OCI-LY1 (cell line): Measurements from ENCODE around the gene MPST.

Experiments
- H2AFZ ChIP-seq: fragments of 200-600 bp; sonication (generic), shearing (Covaris generic); 2 replicates; pipeline ENCODE4 v1.6.0; 2014; ENCODE audit warnings: antibody characterized with exemption, mild to moderate bottlenecking, low read length
- H3F3A ChIP-seq: fragments of 200-600 bp; sonication (generic), shearing (Covaris generic); 2 replicates; pipeline ENCODE4 v1.6.0; 2014; ENCODE audit warnings: mild to moderate bottlenecking, antibody characterized with exemption, low read length, moderate library complexity; ENCODE audit not compliant: insufficient read depth
- H3K27ac ChIP-seq: fragments of 200-600 bp; sonication (generic); 2 replicates; pipeline ENCODE4 v1.5.1; 2014; ENCODE audit warnings: low read length, mixed run types, mild to moderate bottlenecking, low read depth; ENCODE audit not compliant: poor library complexity, severe bottlenecking
- H3K27me3 ChIP-seq: fragments of 200-600 bp; sonication (generic); 2 replicates; pipeline ENCODE4 v1.6.0; 2014; ENCODE audit warnings: antibody characterized with exemption, mild to moderate bottlenecking, low read length, moderate library complexity; ENCODE audit not compliant: insufficient read depth
- H3K36me3 ChIP-seq: fragments of 200-600 bp; sonication (generic); 2 replicates; pipeline ENCODE4 v1.6.1; 2014; ENCODE audit warnings: mild to moderate bottlenecking, antibody characterized with exemption, low read length, moderate library complexity, mixed read lengths; ENCODE audit not compliant: insufficient read depth
- H3K4me1 ChIP-seq: fragments of 200-600 bp; sonication (generic); 2 replicates; pipeline ENCODE4 v1.5.1; 2014; ENCODE audit warnings: mild to moderate bottlenecking, low read length, moderate library complexity; ENCODE audit not compliant: insufficient read depth, severe bottlenecking
- H3K4me2 ChIP-seq: fragments of 200-600 bp; sonication (generic), shearing (Covaris generic); 2 replicates; pipeline ENCODE4 v1.6.1; 2014; ENCODE audit warnings: low read length
- H3K4me3 ChIP-seq: fragments of 200-600 bp; sonication (generic); 2 replicates; pipeline ENCODE4 v1.5.1; 2014; ENCODE audit warnings: low read length, low read depth, mild to moderate bottlenecking, mixed read lengths; ENCODE audit not compliant: poor library complexity, severe bottlenecking
- H3K79me2 ChIP-seq: fragments of 200-600 bp; shearing (Covaris generic); 2 replicates; pipeline ENCODE4 v1.6.1; 2016; ENCODE audit warnings: mixed run types, low read length, mixed read lengths; ENCODE audit not compliant: insufficient read depth
- H3K9ac ChIP-seq: fragments of 200-600 bp; sonication (generic), shearing (Covaris generic); 2 replicates; pipeline ENCODE4 v1.6.1; 2014; ENCODE audit warnings: mild to moderate bottlenecking, low read length, mixed read lengths
- H3K9me2 ChIP-seq: fragments of 200-600 bp; sonication (generic), shearing (Covaris generic); 2 replicates; pipeline ENCODE4 v1.6.1; 2014; ENCODE audit warnings: low read depth, mild to moderate bottlenecking, low read length, mixed read lengths
- H3K9me3 ChIP-seq: fragments of 200-600 bp; shearing (Covaris generic); 2 replicates; pipeline ENCODE4 v1.6.1; 2014; ENCODE audit warnings: low read length, mixed read lengths
- H4K20me1 ChIP-seq: fragments of 200-600 bp; sonication (generic), shearing (Covaris generic); 2 replicates; pipeline ENCODE4 v1.6.0; 2016; ENCODE audit warnings: mild to moderate bottlenecking, low read length; ENCODE audit not compliant: insufficient read depth
- CTCF ChIP-seq: fragments of 200-600 bp; sonication (generic), shearing (Covaris generic); IDR thresholded peaks from 2 replicates; pipeline ENCODE4 v1.5.1; 2017; ENCODE audit warnings: mild to moderate bottlenecking, antibody characterized with exemption, low read length, moderate library complexity, mixed read lengths
- EZH2 ChIP-seq: fragments of 200-600 bp; sonication (generic), shearing (Covaris generic); IDR thresholded peaks from 2 replicates; pipeline ENCODE4 v1.8.0; 2017; ENCODE audit warnings: borderline replicate concordance, mixed run types, mild to moderate bottlenecking, antibody characterized with exemption, low read length, moderate library complexity, mixed read lengths

MPST gene

GRCh38 chr22:37057226-37057625 lies 37.7 kb downstream of the MPST start:
- no peak for TF ChIP-seq CTCF
- no peak for TF ChIP-seq EZH2
- Histone ChIP-seq H3K27me3 (peaks cover 12% of the 10 kb centered on the region; the same call in 1 of the 2 replicates), H4K20me1 (no peaks in the 10 kb centered on the region), H2AFZ (no peak overlapping the region), H3K36me3 (no peaks in the 10 kb centered on the region), H3K9ac (no peak overlapping the region), H3K4me2 (no peak overlapping the region), H3K4me3 (no peak overlapping the region), H3F3A (no peaks in the 10 kb centered on the region), H3K4me1 (peaks cover 3% of the 10 kb centered on the region), H3K27ac (no peak overlapping the region), H3K79me2 (no peaks in the 10 kb centered on the region), H3K9me3 (no peaks in the 10 kb centered on the region), H3K9me2 (no peaks in the 10 kb centered on the region)

DNA sequence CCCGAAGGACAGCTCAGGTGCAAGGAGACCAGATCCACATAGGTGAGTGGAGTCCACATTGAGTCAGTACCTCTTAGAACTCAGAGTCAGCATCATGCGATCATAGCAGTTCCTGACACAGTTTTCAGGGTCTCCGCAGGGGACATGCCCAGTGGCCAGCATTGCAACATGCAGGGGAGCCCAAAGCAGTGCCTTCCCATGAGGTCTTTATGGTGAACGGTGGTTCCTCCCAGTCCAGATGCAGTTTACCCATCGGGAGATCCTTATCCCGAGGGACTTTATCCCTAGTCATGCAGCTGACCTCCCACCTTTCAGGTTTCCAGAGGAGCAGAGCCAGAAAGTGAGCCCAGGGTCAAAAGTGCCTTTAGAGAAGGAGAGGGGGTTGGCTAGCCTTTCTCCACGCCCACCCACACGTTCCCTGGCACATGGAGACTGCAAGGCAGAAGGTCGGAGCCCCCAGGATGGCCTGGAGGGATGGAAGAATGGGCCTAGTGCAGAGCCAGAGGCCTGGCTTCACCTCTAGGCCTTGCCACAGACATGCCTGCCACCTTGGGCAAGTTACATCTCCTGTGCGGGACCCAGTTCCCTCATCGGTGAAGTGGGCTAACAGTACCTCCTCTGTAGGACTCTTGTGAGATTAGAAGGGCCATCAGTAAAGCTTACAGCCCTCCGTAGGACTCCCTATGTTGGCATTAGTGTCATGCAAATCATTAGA lies 38.4 kb downstream of the MPST start:
- Histone ChIP-seq H3K27me3 (peaks cover 7% of the 10 kb centered on the region; the same call in 1 of the 2 replicates), H3K9me2 (no peaks in the 10 kb centered on the region), H3K4me1 (no peaks in the 10 kb centered on the region), H3K4me3 (no peak overlapping the region), H2AFZ (no peak overlapping the region), H3K4me2 (no peak overlapping the region), H4K20me1 (no peaks in the 10 kb centered on the region), H3K79me2 (no peaks in the 10 kb centered on the region), H3K9me3 (no peaks in the 10 kb centered on the region), H3K36me3 (no peaks in the 10 kb centered on the region), H3K9ac (no peak overlapping the region), H3K27ac (no peak overlapping the region), H3F3A (no peaks in the 10 kb centered on the region)
- TF ChIP-seq EZH2: no peak
- TF ChIP-seq CTCF: no peak

DNA sequence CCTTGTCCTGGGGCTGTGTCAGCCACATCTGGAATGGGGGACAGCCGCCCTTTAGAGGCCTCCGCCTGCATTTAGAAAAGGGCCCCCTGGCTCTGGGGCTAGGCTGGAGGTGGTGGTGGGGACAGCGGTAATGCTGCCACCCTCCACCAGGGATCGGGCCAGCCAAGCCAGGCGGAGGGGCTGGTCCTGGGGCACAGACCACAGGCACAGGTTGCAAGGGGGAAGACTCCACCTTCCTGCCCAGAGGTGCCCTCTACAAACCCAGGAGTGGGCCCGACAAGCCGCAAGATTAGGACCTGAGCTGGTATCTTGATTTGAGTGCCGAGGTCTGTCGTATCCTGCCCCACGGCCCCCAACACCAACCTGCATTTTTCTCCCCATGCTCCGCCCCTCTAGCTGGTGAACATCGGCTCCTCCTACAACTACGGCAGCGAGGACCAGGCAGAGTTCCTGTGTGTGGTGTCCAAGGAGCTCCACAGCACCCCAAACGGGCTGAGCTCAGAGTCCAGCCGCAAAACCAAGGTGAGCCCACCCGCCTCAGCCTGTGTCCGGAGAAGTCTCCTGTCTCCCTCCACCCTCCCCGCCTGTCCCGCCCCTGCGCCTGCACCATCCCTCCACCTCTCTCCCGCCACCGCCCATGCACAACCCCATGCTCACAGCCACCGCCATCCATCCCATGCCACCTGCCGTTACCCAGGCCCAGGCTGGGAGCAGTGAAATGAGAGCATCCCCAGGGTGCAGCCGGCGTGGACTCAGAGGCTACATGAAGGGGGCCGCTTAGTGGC lies 39.6 kb downstream of the MPST start:
- no peak for TF ChIP-seq EZH2
- TF ChIP-seq CTCF: no peak
- Histone ChIP-seq H3K9ac (no peak overlapping the region), H3K27me3 (peaks cover 7% of the 10 kb centered on the region; the same call in 1 of the 2 replicates), H3K9me3 (no peaks in the 10 kb centered on the region), H3K4me3 (no peak overlapping the region), H3K79me2 (no peaks in the 10 kb centered on the region), H3K4me2 (no peak overlapping the region), H2AFZ (no peak overlapping the region), H3F3A (no peaks in the 10 kb centered on the region), H3K4me1 (no peaks in the 10 kb centered on the region), H3K36me3 (no peaks in the 10 kb centered on the region), H4K20me1 (no peaks in the 10 kb centered on the region), H3K9me2 (no peaks in the 10 kb centered on the region), H3K27ac (no peak overlapping the region)
